GM18861 (cell line): ENCODE data around the gene TCP11.

Experiments used
- ATAC-seq: cut with Tn5 transposase; IDR thresholded peaks from one replicate; pipeline ENCODE4 v1.9.1; 2021; ENCODE audit not compliant: unreplicated experiment

Gene TCP11

DNA sequence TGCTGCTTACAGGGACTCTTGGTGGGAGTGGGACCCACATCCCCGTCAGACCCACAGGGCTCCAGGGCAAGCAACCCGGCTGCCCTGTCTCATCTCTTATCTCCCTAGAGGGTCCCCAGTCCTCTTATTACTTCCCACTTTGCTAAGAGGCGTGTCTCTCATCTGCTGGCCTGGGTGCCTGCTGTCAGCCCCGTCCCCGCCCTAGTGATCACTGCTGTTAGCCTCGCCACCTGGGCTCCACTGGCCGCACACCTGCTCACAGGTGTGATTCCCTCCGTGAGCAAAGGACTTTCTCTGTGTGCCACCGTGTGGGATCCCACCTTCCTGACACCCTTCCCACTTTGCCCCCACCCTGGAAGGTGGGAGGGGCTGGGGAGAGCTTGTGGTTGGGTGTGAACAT lies 57.6 kb downstream of the TCP11 start:
- no peak for ATAC-seq

DNA sequence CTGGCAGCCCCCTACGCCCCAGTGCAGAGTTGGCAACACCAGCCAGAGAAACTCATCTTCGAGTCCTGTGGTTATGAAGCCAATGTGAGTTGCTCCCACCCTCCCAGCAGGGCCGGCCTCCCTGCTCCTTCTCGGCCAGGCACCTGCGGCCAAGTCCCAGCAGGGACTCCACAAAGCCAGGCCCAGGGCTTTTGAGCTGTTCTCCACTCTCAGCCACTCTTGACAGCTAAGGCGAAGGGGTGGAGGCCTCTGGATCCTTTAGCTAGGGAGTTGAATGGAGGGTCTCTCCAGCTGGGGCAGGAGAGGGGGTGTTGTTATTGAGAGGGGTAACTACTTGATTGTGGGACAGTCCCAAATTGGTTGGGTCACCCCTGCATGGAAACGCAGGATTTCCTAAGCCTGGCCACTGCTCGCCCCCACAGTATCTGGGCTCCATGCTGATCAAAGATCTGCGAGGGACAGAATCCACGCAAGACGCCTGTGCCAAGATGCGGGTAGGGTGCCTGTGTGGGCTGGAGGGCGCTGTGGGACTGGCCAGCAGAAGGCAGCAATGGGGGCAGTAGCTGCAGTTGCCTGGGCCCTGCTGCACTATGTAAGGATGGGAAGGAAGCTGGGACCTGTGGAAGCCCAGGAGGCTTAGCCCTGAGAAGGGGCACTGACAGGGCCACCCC lies 58.3 kb downstream of the TCP11 start:
- no peak for ATAC-seq

DNA sequence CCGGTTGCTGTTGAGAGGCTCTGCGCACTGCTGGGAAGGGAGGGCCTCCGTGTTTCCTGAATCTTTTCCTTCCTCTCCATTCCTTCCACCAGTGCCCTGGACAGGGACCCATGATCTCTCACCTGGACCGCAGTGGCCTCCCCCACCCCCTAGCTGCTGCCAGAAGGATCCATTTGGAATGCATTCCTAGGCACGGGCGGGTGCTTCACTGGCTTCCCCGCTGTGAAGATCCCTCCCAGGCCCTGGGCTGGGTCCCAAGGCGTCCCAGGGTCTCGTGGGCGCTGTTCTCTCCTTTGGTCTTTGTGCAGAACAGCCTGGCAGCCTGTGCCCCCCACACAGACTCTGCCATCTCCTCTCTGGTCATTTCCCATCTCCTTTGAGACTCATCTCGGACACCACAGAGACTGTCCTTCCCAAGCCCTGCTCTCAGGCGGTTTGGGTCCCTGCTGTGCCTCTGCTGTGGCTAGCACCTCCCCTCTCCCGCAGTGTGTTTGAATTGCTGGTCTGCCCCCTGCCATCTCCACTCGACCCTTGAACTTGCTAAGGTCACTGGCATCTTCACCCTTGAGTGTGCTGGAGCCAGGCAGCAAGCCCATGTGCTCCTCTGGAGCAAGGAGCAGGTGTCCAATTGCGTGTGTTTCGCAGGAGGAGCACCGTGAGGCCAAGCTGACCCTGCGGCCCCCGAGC lies 59.0 kb downstream of the TCP11 start:
- ATAC-seq, result no peak

DNA sequence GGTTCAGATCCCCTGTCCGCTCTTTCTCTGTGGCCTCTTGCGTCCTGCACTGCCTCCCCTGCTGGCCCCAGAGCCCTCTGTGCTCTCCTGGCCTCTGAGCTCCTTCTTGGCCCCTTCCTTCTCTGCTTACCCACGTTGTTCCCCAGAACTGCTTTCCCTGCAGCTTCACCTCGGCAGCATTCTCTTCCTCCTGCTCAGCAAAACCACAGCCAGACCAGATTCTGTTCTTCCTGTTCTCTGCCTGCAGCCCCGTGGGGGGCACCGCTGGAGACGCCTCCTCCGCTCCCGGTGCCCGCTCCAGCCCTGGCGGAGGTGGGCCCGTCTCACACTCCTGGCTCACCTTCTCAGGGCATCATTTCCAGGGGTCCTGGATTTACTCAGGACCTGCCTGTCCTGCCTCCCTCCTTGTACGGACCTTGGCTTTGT lies 59.7 kb downstream of the TCP11 start:
- ATAC-seq, result no peak

DNA sequence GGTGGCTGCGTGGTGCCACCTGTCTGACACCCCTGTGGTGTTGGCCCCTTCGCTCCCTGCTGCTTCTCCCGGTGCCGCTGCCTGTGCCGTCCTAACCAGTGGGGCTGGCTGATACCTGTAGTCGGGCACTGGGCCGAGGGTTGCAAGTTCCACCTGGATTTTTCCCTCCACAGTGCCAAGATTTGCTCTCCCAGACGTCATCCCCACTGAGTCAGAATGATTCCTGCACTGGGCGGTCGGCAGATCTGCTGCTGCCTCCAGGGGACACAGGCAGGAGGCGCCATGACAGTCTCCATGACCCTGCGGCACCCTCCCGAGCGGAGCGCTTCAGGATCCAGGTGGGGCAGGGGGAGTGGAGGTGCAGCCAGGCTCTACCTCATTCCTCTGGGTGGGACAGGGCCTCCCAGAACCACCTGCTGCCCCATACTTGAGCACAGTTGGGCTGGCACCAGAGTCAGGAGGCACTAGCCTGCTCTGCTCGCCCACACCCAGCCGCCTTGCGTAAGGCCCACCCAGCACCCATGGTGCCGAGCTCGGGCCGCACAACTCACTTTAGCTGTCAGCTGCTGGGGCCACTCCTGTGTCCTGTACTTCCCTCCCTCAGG lies 60.2 kb downstream of the TCP11 start:
- no peak for ATAC-seq

DNA sequence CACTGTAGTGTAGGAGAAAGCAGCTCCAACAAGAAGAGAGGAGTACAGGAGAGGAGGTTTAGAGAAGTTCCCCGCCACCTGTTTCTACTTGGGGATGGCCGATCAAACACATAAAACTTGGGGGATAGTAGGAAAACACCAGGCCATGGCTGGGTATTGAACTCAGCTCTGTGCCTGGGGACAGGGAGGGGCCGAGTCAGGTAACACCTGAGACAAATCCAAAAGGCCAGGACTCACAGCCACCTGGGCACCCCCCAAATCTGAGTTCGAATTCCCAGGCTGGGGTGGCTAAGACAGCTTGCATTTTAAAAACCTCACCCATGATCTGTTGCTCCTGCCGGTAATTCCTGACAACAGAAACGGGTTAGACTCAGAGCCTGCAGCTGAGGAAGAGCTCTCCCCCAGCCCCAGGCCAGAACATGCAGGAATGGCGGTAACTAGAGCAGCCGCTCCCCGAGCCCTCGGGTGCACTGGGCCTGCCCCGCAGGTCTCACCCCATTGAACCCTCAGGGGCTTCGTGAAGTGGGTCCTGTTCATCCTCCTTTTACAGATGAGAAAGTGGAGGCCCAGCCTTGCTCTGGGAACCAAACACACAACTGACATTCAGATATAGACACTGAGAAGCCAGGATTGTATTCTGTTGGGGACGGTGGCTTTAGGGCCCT lies 61.0 kb downstream of the TCP11 start:
- no peak for ATAC-seq

DNA sequence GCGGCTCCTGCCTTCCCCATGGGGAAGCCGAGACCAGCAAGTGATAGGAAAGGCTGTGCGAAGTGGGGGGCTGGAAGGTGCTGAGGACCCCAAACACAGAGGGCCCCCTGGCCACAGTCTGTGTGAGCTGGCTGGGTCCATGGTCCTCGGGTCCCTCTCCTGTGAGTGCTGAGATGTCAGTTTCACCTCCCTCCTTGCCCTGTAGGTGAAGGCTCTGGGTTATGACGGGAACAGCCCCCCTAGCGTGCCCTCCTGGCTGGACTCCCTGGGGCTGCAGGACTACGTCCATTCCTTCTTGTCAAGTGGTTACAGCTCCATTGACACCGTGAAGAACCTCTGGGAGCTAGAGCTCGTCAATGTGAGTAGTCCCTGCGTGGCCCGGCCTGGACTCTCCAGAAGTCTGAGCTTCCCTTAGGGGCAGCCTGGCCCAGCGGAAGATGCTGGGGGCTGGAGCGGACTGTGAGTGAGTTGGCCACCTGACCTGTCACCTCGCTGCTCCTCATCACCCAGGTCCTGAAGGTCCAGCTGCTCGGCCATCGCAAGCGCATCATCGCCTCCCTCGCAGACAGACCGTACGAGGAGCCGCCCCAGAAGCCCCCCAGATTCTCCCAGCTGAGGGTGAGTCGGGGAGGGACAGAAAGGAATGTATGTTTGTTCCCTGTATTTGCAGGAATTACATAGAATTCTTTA lies 61.7 kb downstream of the TCP11 start:
- ATAC-seq, result no peak

DNA sequence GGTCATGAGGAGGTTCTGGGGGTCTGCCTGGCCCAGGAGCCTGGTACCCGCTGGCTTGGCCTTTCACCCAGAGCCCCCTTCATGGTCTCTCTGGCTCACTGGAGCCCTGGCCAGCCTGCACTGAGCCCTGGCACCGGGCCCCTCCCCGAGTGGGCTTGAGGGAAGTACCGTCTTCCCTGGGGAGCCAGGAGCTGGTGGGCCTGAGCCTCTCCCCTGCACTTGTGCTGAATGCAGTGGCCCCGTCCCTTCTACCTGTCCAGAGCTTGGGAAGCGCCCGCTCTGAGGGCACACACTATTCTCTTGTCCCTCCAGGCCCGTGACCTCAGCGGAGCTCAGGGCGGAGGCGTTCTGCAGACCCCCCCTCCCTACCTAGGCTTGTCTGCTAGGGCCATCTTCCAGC lies 62.2 kb downstream of the TCP11 start:
- ATAC-seq, result no peak

DNA sequence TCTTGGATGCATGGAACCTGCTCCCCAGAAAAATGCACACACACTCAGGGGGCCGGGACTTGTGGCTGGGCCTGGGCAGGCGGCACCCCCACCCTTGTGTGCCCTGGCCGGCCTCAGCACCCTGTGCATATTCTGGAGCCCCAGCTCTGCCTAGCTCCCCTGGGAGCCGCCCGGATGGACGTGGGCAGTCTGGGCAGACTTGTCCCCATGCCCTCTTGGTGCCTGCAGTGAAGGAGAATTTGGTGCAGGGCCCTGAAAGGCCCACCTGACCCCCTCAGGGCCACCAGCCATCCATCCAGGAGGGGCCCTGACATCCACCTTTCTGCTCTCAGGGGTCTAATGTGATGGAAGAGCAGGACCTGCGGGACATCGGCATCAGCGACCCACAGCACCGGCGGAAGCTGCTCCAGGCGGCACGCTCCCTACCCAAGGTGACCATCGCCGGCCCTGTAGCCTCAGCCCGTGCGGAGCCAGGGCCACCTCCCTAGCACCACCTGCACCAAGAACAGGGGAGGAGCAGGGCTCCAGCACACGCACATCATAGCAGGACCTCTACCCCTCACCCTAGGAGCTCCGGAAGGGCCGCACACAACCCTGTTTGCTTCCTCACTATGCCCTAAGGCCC lies 62.8 kb downstream of the TCP11 start:
- no peak for ATAC-seq

DNA sequence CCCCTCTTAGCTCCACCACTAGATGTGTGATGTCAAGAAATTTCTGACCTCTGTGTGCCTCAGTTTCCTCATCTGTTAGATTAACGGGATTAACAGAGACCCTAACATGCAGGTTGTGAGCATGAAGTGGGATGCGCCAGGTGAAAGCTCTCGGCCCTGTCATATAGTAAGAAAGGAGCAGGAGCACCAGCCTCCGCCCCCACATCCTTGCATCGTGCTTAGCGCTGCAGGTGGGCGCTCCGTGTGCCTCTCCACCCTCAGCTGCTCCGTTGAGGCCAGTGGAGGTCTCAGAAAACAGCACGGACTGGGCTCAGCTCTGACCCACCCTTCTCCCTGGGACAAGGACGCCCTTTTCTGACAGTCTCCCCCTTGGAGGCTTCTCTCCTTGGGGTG lies 63.4 kb downstream of the TCP11 start:
- ATAC-seq, result no peak

DNA sequence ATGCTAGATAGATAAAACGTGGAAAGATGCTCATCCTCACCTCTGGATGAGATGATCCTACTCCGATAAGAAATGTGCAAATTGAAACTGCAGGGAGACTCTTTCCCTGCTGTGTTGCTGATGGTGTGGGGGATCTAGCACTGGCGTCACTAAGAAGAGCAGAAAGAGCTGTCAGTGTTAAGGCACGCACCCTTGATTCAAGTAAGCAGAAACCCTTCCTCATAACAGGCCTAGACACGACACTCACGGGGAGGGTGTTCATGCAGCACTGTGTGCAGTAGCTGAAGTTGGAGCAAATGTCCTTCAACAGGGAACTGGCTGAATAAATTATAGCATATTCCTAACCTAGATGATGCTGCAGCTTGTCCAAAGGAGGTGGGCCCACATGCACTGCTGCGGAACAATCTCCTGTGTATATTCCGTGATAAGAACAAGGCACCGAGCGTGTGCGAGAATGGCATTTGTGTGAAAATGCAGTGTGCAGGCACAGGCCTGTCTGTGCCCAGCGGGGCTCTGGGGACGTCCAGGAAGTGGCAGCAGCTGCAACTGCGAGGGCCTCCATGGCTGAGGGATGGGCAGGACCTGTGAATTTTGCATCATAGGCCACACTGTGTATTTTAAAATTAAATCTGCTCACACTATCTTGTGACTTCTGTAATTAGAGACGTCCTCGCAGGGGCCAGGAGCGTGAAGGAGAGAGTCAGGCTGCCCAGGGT lies 64.0 kb downstream of the TCP11 start:
- ATAC-seq, result no peak

DNA sequence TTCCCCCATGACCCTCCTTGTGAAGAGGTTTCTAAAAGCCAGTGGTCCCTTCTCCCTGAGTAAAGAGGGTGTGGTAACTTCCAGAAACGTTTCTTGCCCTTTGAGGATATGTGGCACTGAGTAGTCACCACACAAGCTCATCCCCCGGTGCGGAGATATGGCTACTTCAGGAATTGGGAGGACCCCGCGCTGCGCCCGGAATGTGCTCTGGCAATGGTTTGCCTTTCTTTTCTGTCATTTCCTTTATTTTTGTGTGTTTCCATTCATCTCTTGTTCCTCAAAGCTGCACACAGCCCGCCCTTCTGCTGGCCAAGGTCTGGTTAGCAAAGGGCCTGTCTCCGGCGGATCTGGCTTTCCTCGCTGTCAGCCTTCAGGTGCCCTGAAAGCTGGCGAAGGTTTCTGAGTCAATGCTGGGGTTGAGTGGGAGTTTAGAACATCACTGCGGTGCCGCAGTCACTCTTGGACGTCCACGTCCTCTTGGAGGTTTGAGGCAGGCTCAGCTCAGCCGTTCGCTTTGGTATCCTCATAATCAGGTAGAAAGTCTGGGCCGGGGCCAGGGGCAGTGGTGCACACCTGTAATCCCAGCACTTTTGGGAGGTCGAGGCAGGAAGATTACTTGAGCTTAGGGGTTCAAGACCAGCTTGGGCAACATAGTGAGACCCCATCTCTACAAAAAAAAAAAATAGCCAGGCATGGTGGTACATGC lies 67.2 kb downstream of the TCP11 start:
- ATAC-seq, result no peak

DNA sequence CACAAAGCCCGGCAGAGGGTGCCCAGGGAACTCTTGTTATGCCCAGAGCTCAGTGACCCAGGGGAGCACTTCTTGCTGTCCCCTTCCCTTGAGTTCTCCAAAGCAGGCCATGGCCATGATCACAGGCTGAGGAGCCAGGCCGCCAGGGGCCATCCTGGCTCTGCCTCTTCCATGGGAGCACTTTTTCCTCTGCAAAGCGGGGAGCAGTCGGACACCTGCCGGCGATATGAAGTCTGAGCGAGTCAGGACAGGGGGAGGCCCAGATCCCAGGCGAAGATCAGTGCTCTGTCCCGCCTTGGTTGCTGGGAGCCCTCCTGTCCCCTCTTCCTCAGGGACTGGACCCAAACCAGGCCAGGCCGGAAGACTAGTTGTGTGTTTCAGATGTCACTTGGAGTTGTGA lies 67.9 kb downstream of the TCP11 start:
- ATAC-seq, result no peak

DNA sequence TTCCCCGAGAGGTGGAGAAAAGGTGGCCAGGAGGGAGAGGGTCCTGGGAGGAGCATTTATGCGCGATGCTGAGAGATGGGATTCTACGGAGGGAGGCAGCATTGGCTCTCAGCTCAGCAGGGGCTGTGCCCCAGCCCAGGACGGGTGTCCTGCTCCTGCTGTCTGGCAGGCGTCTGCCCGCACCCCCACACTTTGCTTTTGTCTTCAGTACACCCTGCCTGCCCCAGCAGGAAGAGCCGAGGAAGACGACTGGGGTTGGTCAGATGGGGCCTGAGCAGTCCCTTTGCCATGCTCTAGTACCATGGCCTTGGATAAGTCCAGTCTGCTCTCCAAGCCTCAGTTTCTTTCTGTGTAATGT lies 68.5 kb downstream of the TCP11 start:
- no peak for ATAC-seq

DNA sequence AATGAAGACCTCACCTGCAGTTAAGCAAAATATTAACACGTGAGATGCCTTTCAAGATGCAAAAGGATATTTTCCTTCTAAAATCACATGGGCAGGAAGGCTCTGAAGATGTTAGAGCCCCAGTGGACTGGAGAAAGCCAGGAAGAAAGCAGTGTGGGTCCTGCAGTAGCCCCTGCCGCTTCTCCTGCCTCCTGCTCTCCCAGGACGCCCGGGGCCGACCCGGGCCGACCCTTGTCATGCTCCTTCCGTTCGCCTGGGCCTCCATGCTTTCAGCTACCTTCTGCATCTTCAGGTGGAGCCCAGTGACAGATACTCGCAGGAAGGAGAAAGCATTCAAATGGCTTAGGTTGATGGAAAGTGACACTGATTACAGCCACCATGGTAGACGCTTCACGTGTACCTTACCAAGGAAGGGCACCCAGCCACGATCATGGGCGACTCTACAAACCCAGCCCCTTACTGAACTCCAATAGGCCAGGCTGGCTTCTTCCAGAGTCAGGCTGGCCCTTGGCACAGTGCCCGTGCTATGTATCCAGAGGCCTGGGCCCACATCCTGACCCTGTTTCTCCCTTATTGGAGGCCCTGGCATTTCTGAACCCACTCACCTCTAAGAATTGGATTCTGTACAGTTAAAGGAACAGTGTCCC lies 69.0 kb downstream of the TCP11 start:
- no peak for ATAC-seq

DNA sequence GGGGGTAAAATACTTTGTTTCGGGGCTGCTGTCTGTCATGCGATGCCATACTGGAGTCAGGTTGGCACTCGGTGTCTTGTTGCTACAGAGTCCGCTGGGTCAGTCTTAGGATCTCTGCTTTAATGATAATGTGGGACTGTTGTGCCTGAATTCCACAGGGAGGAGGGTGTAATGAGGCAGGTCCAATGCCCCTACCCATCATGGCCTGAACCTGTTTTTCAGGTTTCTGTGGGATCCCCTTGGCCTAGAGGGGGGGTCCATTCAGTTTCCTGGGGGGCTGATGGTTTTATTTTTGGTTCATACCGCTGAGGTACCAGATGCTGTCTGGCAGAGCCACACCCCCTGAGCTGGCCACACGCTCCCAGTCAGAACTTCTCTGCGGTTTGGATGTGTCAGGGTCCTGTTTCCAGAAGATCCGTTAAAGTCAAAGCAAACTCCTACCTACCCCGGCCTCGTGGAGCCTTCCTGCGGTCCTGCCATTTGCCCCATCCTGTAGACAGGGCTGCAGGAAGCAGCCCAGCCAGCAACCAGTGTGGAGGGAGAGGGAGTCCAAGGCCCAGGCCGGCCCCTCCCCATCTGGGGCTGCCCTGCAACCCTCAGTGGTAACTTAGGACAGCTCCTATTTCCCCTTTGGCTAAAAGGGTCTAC lies 69.7 kb downstream of the TCP11 start:
- no peak for ATAC-seq

DNA sequence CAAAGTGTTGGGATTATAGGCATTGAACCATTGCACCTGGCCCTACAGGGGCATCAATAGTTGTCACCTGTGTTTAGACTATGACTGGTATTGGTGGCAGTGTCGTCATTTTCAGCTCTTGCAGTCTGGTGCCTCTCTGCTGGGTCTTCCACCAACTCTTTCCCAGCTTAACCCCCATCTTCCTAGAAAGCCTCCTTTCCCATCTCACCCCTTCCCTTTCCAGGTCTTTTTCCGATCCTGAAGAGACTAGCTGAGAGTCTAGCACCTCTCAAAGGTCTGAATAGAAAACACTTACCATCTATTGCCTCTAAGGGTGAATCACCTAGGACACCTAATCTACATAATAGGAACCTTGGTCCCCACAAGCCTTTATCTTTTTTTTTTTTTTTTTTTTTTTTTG lies 71.0 kb downstream of the TCP11 start:
- ATAC-seq, result no peak

DNA sequence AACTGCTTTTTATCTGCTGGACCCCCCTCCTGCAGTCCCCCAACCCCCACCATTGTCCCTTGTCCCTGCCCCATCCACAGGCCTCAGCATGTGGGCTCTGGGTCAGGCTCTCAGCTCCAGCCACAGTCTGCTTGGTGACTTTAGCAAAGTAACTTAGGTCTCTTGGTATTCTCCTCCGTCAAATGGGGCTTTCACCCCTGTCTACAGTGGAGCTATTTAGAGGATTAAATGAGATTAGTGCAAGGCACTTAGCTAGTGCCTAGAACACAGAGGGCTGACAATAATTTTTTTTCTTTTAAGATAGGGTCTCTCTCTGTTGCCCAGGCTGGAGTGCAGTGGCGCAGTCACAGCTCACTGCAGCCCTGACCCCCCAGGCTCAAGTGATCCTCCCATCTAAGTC lies 71.9 kb downstream of the TCP11 start:
- ATAC-seq, result no peak

DNA sequence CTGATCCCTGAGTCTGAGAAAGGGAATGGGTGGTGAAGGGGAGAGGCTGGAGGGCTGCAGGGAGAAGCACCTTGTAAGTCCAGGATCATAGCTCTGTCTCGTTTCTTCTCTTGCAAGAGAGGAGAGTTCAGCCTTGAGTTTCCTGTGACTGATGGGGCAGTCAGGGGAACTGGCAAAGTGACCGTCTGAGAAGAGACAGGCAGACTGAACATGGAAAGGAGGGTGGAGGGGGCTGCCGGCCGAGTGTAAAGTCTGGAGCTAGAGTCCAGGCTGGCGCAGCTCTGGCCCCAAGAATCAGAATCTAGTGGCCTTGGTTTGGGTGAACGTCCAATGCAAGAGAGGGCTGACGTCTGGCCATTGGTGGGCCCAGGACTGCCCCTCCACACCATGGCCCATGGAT lies 72.5 kb downstream of the TCP11 start:
- ATAC-seq, result no peak
